ENCODE measurements around the gene ZNF438.

GRCh38 chr10:30832001-30832748 lies 199.5 kb downstream of the ZNF438 start:
- TF ChIP-seq MAX (IDR thresholded peaks at IDR 0.05; ENCODE audit: low read depth, low read length) (no peak), POLR2A (IDR thresholded peaks at IDR 0.05; ENCODE audit: extremely low read depth, insufficient read length) (no peak), MYC (IDR thresholded peaks at IDR 0.05; ENCODE audit: low read depth, low read length) (no peak), CTCF (IDR thresholded peaks at IDR 0.05; ENCODE audit: low read depth, low read length) (no peak)

Data from NB4 (cell line).